ENCODE data around the gene BRAP. TPM values are rescaled to one million over a fixed set of nuclear protein-coding genes. Genes with fewer than 3 reads are reported as not detected.
"Not testable (repeated sequence)": the region's sequence is repeated elsewhere in the genome, so short reads cannot be mapped to it uniquely, and the experiment has no call there.

The BRAP gene
- total and polyA plus RNA-seq, 2 donors (not counting 1 experiment from before 2014, with no cell fraction given): 19.0 to 21.4 TPM

DNA sequence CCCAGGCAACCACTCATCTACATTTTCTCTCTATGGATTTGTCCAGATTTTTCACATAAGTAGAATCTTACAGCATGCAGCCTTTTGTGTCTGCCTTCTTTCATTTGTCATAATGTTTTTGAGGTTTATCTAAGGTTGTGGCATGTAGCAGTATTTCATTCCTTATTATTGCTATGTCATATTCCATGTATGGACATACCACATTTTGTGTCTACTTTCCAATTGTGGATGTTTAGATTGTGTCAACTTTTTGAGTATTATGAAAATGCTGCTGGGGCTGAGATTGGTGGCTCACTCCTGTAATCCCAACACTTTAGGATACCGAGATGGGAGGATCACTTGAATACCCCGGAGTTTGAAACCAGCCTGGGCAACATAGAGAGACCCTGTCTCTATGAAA lies 83.4 kb downstream of the BRAP start:
- H3K27me3 ChIP-seq (ENCODE audit: control insufficient read depth, insufficient read depth, low read length): no peaks in the 10 kb centered on the region
- H3K27ac ChIP-seq (ENCODE audit: insufficient read depth, low read length): no peak overlapping the region
- DNase-seq (ENCODE audit: low read depth in 2 of 2): no peak
- peaks cover 15% of the 10 kb centered on the region for H3K79me2 ChIP-seq (ENCODE audit: control insufficient read depth, insufficient read depth, low read length)
- H2AFZ ChIP-seq (ENCODE audit: low read length): no peak overlapping the region
- H3K4me3 ChIP-seq (replicated peaks in 1 of 4; ENCODE audit: control extremely low read depth in 1 of 4, insufficient read depth in 1 of 4, low read depth in 3 of 4, low read length in 4 of 4): no peak overlapping the region
- H3K9ac ChIP-seq (ENCODE audit: insufficient read depth, low read length): no peak overlapping the region
- no peak for TF ChIP-seq EZH2 (IDR thresholded peaks at IDR 0.05; ENCODE audit: low read length, missing control alignments)
- H4K20me1 ChIP-seq (ENCODE audit: control insufficient read depth, extremely low read depth, insufficient read depth, low read length): no peaks in the 10 kb centered on the region
- no peaks in the 10 kb centered on the region for H3K9me3 ChIP-seq (ENCODE audit: control insufficient read depth, insufficient read depth, low read depth, low read length)
- no peaks in the 10 kb centered on the region for H3K36me3 ChIP-seq (ENCODE audit: control insufficient read depth, insufficient read depth, low read length)
- no peak overlapping the region for H3K4me2 ChIP-seq (ENCODE audit: extremely low read depth, insufficient read depth, low read length)
- no peaks in the 10 kb centered on the region for H3K4me1 ChIP-seq (ENCODE audit: control insufficient read depth, extremely low read depth, insufficient read depth, low read length)

GRCh38 chr12:111600986-111601385 lies 84.8 kb downstream of the BRAP start:
- not testable (repeated sequence) for H3K36me3 ChIP-seq (ENCODE audit: control insufficient read depth, insufficient read depth, low read length); H3K4me1 ChIP-seq (ENCODE audit: control insufficient read depth, extremely low read depth, insufficient read depth, low read length); H2AFZ ChIP-seq (ENCODE audit: low read length); H3K27ac ChIP-seq (ENCODE audit: insufficient read depth, low read length); DNase-seq (ENCODE audit: low read depth in 2 of 2); H3K9ac ChIP-seq (ENCODE audit: insufficient read depth, low read length); H3K9me3 ChIP-seq (ENCODE audit: control insufficient read depth, insufficient read depth, low read depth, low read length); H4K20me1 ChIP-seq (ENCODE audit: control insufficient read depth, extremely low read depth, insufficient read depth, low read length); H3K4me2 ChIP-seq (ENCODE audit: extremely low read depth, insufficient read depth, low read length); H3K27me3 ChIP-seq (ENCODE audit: control insufficient read depth, insufficient read depth, low read length); H3K4me3 ChIP-seq (replicated peaks in 1 of 4; ENCODE audit: control extremely low read depth in 1 of 4, insufficient read depth in 1 of 4, low read depth in 3 of 4, low read length in 4 of 4)
- peaks cover 29% of the 10 kb centered on the region for H3K79me2 ChIP-seq (ENCODE audit: control insufficient read depth, insufficient read depth, low read length)

DNA sequence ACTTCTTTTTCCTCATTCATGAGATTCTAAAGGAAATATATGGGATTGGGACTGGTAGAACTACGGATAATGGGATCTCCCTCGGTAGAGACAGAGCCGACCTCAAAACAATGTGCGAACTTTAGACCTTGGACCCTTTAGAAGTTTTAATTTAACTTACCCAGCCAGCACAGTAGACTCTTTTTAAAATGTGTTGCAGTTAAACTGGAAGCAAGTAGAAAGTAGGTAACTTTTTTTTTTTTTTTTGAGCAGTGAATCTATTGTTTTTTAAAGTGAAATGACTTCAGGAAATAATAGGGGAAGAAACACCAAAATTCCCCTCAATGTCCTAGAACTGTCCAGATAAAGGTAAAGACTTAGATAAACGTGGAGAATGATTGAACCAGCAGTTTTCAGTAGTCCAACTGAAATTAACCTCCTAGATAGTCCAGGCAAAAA lies 85.5 kb downstream of the BRAP start:
- no peak for TF ChIP-seq EZH2 (IDR thresholded peaks at IDR 0.05; ENCODE audit: low read length, missing control alignments)
- H3K79me2 ChIP-seq (ENCODE audit: control insufficient read depth, insufficient read depth, low read length): peaks cover 36% of the 10 kb centered on the region
- H3K9me3 ChIP-seq (ENCODE audit: control insufficient read depth, insufficient read depth, low read depth, low read length): no peaks in the 10 kb centered on the region
- H3K36me3 ChIP-seq (ENCODE audit: control insufficient read depth, insufficient read depth, low read length): no peaks in the 10 kb centered on the region
- no peak for DNase-seq (ENCODE audit: low read depth in 2 of 2)
- peaks cover 4% of the 10 kb centered on the region for H4K20me1 ChIP-seq (ENCODE audit: control insufficient read depth, extremely low read depth, insufficient read depth, low read length)
- H3K9ac ChIP-seq (ENCODE audit: insufficient read depth, low read length): peak overlapping the region; percentile 98
- H3K27me3 ChIP-seq (ENCODE audit: control insufficient read depth, insufficient read depth, low read length): no peaks in the 10 kb centered on the region
- peak overlapping the region; percentile 90 for H3K4me2 ChIP-seq (ENCODE audit: extremely low read depth, insufficient read depth, low read length)
- H3K4me1 ChIP-seq (ENCODE audit: control insufficient read depth, extremely low read depth, insufficient read depth, low read length): peaks cover 3% of the 10 kb centered on the region
- H2AFZ ChIP-seq (ENCODE audit: low read length): no peak overlapping the region
- H3K4me3 ChIP-seq (replicated peaks in 1 of 4; ENCODE audit: control extremely low read depth in 1 of 4, insufficient read depth in 1 of 4, low read depth in 3 of 4, low read length in 4 of 4): peak overlapping the region; percentile 72 to 95 (median 86)
- H3K27ac ChIP-seq (ENCODE audit: insufficient read depth, low read length): peak overlapping the region; percentile 96

GRCh38 chr12:111599453-111600204 lies 86.1 kb downstream of the BRAP start:
- TF ChIP-seq EZH2 (IDR thresholded peaks at IDR 0.05; ENCODE audit: low read length, missing control alignments): no peak
- TF ChIP-seq CTCF (conservative IDR thresholded peaks at IDR 0.05 in 1 of 2, IDR thresholded peaks at IDR 0.05 in 1 of 2; ENCODE audit: low read depth in 1 of 2, low read length in 2 of 2): peak in 1 of 2 donors; percentile 13
- Histone ChIP-seq H3K27me3 (ENCODE audit: control insufficient read depth, insufficient read depth, low read length) (no peaks in the 10 kb centered on the region), H3K9ac (ENCODE audit: insufficient read depth, low read length) (peak overlapping the region; percentile 98), H3K4me3 (replicated peaks in 1 of 4; ENCODE audit: control extremely low read depth in 1 of 4, insufficient read depth in 1 of 4, low read depth in 3 of 4, low read length in 4 of 4) (peak overlapping the region; percentile 72 to 95 (median 86)), H3K79me2 (ENCODE audit: control insufficient read depth, insufficient read depth, low read length) (peaks cover 42% of the 10 kb centered on the region), H3K4me1 (ENCODE audit: control insufficient read depth, extremely low read depth, insufficient read depth, low read length) (peaks cover 3% of the 10 kb centered on the region), H3K36me3 (ENCODE audit: control insufficient read depth, insufficient read depth, low read length) (no peaks in the 10 kb centered on the region), H3K9me3 (ENCODE audit: control insufficient read depth, insufficient read depth, low read depth, low read length) (no peaks in the 10 kb centered on the region), H3K4me2 (ENCODE audit: extremely low read depth, insufficient read depth, low read length) (peak overlapping the region; percentile 90), H4K20me1 (ENCODE audit: control insufficient read depth, extremely low read depth, insufficient read depth, low read length) (peaks cover 6% of the 10 kb centered on the region), H3K27ac (ENCODE audit: insufficient read depth, low read length) (peak overlapping the region; percentile 96), H2AFZ (ENCODE audit: low read length) (peak overlapping the region; percentile 71)
- DNase-seq (ENCODE audit: low read depth in 2 of 2): peak; percentile 95 to 96

Measured in fibroblast of lung (primary cell).